HepG2 (cell line): ENCODE measurements around the gene TULP4. TPM values are rescaled to one million over a fixed set of nuclear protein-coding genes. Genes with fewer than 3 reads are reported as not detected.

Experiments
- ATRX ChIP-seq: sonication (generic); formaldehyde crosslinking; IDR thresholded peaks from 2 replicates; pipeline ENCODE4 v1.4.0; 2020; ENCODE audit warnings: missing genetic modification reagents, borderline replicate concordance
- CREM ChIP-seq, 2 experiments: sonication (generic) in 1 of 2; formaldehyde crosslinking in 1 of 2; IDR thresholded peaks; 2 replicates each; pipeline versions ENCODE4 v1.4.0 to v1.6.1; 2016 to 2020; ENCODE audit warnings: antibody characterized with exemption in 1 of 2, mild to moderate bottlenecking in 1 of 2, missing genetic modification reagents in 1 of 2
- FOXJ3 ChIP-seq: sonication (generic); formaldehyde crosslinking; IDR thresholded peaks from 2 replicates; pipeline ENCODE4 v1.4.0; 2020; ENCODE audit warnings: missing genetic modification reagents, mild to moderate bottlenecking, borderline replicate concordance
- GLI4 ChIP-seq: sonication (generic); formaldehyde crosslinking; IDR thresholded peaks from 2 replicates; pipeline ENCODE4 v1.5.1; 2020; ENCODE audit warnings: missing genetic modification reagents, mild to moderate bottlenecking, moderate library complexity, borderline replicate concordance
- GPN1 ChIP-seq: sonication (generic); formaldehyde crosslinking; IDR thresholded peaks from 2 replicates; pipeline ENCODE4 v1.5.1; 2020; ENCODE audit warnings: missing genetic modification reagents, borderline replicate concordance
- HES4 ChIP-seq: sonication (generic); formaldehyde crosslinking; IDR thresholded peaks from 2 replicates; pipeline ENCODE4 v1.9.0; 2021; ENCODE audit warnings: mild to moderate bottlenecking, missing genetic modification reagents, borderline replicate concordance
- HOXD1 ChIP-seq: sonication (generic); formaldehyde crosslinking; IDR thresholded peaks from 2 replicates; pipeline ENCODE4 v1.5.0; 2020; ENCODE audit warnings: missing genetic modification reagents
- NCOA1 ChIP-seq: sonication (generic); formaldehyde crosslinking; IDR thresholded peaks from 2 replicates; pipeline ENCODE4 v1.9.0; 2021; ENCODE audit warnings: missing genetic modification reagents
- POGK ChIP-seq: sonication (generic); formaldehyde crosslinking; conservative IDR thresholded peaks from 2 replicates; pipeline ENCODE4 v1.8.0; 2022; ENCODE audit warnings: mild to moderate bottlenecking, moderate library complexity, missing genetic modification reagents
- SMAD1 ChIP-seq: sonication (generic); formaldehyde crosslinking; IDR thresholded peaks from 2 replicates; pipeline ENCODE4 v1.4.0; 2020; ENCODE audit warnings: missing genetic modification reagents, low read depth, mild to moderate bottlenecking, borderline replicate concordance
- SNAI1 ChIP-seq: sonication (generic); formaldehyde crosslinking; IDR thresholded peaks from 2 replicates; pipeline ENCODE4 v1.5.0; 2020; ENCODE audit warnings: mild to moderate bottlenecking, missing genetic modification reagents, borderline replicate concordance
- SP4 ChIP-seq: sonication (generic); formaldehyde crosslinking; IDR thresholded peaks from 2 replicates; pipeline ENCODE4 v1.8.1; 2023; ENCODE audit warnings: mild to moderate bottlenecking, missing genetic modification reagents
- ZNF607 ChIP-seq: sonication (generic); formaldehyde crosslinking; IDR thresholded peaks from 2 replicates; pipeline ENCODE4 v1.5.1; 2020; ENCODE audit warnings: missing genetic modification reagents, mild to moderate bottlenecking, borderline replicate concordance
- ZNF883 ChIP-seq: sonication (generic); formaldehyde crosslinking; IDR thresholded peaks from 2 replicates; pipeline ENCODE4 v1.5.1; 2020; ENCODE audit warnings: mild to moderate bottlenecking, missing genetic modification reagents; ENCODE audit errors: not compliant biosample characterization
- ZSCAN31 ChIP-seq: sonication (generic); formaldehyde crosslinking; IDR thresholded peaks from 2 replicates; pipeline ENCODE4 v1.5.0; 2020; ENCODE audit warnings: low read depth, mild to moderate bottlenecking, missing genetic modification reagents
- polyA plus RNA-seq, 8 experiments: library from polyadenylated mRNA; depleted of rRNA in 3 of 8; stranded (reverse) in 7 of 8; unstranded in 1 of 8; fragments of >200 nt; fragmentation: Illumina TruSeq in 4 of 8; extraction: Trizol in 4 of 8; gene quantifications; 2 replicates each; pipeline versions ENCODE4 v1.2.1 to v1.2.3, GENCODE V29; 2011 to 2016; ENCODE audit warnings: low read depth in 4 of 8, missing spikeins in 1 of 8, mixed read lengths in 1 of 8; ENCODE audit not compliant: insufficient read depth in 1 of 8
- total RNA-seq, 5 experiments: library from RNA; depleted of rRNA; stranded (reverse); fragments of >200 nt; fragmentation: Illumina TruSeq; extraction: Trizol; gene quantifications; 2 replicates each; pipeline ENCODE4 v1.2.3, GENCODE V29; 2016; ENCODE audit warnings: low read depth in 1 of 5
- TF ChIP-seq, protein P1 (sequence below): conservative IDR thresholded peaks from 2 replicates; pipeline ENCODE4 v1.6.1; 2018; ENCODE audit warnings: missing genetic modification reagents
- TF ChIP-seq, protein P2 (sequence below): sonication (generic); formaldehyde crosslinking; IDR thresholded peaks from 2 replicates; pipeline ENCODE4 v1.5.0; 2020; ENCODE audit warnings: mild to moderate bottlenecking, missing genetic modification reagents
- TF ChIP-seq, protein P3 (sequence below): sonication (generic); formaldehyde crosslinking; conservative IDR thresholded peaks from 2 replicates; pipeline ENCODE4 v1.4.0; 2020; ENCODE audit warnings: mild to moderate bottlenecking, missing genetic modification reagents, moderate library complexity

TULP4 gene
- total and polyA plus RNA-seq, 2 of the 13 experiments (the other 11 are each of a cell fraction or from before 2014, with no cell fraction given), result 21.1 to 122 TPM

- no peak for TF ChIP-seq FOXJ3 (CRISPR knock-in tag)
- 0 out of 2 replicates have a peak, but pooled peaks have one; percentile 41 for TF ChIP-seq HOXD1 (CRISPR knock-in tag)
- TF ChIP-seq ZNF883 (CRISPR knock-in tag), result no peak
- TF ChIP-seq SMAD1, result peak; percentile 97; the same call in 1 of the 2 replicates
- no peak for TF ChIP-seq GPN1
- peak; percentile 73; the same call in 1 of the 2 replicates for TF ChIP-seq POGK (CRISPR knock-in tag)
- TF ChIP-seq, protein P1, sequence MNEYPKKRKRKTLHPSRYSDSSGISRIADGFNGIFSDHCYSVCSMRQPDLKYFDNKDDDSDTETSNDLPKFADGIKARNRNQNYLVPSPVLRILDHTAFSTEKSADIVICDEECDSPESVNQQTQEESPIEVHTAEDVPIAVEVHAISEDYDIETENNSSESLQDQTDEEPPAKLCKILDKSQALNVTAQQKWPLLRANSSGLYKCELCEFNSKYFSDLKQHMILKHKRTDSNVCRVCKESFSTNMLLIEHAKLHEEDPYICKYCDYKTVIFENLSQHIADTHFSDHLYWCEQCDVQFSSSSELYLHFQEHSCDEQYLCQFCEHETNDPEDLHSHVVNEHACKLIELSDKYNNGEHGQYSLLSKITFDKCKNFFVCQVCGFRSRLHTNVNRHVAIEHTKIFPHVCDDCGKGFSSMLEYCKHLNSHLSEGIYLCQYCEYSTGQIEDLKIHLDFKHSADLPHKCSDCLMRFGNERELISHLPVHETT, result peak; percentile 57; the same call in 1 of the 2 replicates
- TF ChIP-seq, protein P2, sequence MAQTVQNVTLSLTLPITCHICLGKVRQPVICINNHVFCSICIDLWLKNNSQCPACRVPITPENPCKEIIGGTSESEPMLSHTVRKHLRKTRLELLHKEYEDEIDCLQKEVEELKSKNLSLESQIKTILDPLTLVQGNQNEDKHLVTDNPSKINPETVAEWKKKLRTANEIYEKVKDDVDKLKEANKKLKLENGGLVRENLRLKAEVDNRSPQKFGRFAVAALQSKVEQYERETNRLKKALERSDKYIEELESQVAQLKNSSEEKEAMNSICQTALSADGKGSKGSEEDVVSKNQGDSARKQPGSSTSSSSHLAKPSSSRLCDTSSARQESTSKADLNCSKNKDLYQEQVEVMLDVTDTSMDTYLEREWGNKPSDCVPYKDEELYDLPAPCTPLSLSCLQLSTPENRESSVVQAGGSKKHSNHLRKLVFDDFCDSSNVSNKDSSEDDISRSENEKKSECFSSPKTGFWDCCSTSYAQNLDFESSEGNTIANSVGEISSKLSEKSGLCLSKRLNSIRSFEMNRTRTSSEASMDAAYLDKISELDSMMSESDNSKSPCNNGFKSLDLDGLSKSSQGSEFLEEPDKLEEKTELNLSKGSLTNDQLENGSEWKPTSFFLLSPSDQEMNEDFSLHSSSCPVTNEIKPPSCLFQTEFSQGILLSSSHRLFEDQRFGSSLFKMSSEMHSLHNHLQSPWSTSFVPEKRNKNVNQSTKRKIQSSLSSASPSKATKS (CRISPR knock-in tag), result no peak
- no peak for TF ChIP-seq NCOA1 (CRISPR knock-in tag)
- TF ChIP-seq CREM (IDR thresholded peaks at IDR 0.05), result no peak
- TF ChIP-seq CREM (CRISPR knock-in tag; IDR thresholded peaks at IDR 0.05), result no peak
- peak; percentile 71; the same call in 1 of the 2 replicates for TF ChIP-seq ZNF607 (CRISPR knock-in tag)
- peak; percentile 27; the same call in 1 of the 2 replicates for TF ChIP-seq ZSCAN31 (CRISPR knock-in tag)
- no peak for TF ChIP-seq SNAI1
- no peak for TF ChIP-seq ATRX (CRISPR knock-in tag)
- TF ChIP-seq, protein P3, sequence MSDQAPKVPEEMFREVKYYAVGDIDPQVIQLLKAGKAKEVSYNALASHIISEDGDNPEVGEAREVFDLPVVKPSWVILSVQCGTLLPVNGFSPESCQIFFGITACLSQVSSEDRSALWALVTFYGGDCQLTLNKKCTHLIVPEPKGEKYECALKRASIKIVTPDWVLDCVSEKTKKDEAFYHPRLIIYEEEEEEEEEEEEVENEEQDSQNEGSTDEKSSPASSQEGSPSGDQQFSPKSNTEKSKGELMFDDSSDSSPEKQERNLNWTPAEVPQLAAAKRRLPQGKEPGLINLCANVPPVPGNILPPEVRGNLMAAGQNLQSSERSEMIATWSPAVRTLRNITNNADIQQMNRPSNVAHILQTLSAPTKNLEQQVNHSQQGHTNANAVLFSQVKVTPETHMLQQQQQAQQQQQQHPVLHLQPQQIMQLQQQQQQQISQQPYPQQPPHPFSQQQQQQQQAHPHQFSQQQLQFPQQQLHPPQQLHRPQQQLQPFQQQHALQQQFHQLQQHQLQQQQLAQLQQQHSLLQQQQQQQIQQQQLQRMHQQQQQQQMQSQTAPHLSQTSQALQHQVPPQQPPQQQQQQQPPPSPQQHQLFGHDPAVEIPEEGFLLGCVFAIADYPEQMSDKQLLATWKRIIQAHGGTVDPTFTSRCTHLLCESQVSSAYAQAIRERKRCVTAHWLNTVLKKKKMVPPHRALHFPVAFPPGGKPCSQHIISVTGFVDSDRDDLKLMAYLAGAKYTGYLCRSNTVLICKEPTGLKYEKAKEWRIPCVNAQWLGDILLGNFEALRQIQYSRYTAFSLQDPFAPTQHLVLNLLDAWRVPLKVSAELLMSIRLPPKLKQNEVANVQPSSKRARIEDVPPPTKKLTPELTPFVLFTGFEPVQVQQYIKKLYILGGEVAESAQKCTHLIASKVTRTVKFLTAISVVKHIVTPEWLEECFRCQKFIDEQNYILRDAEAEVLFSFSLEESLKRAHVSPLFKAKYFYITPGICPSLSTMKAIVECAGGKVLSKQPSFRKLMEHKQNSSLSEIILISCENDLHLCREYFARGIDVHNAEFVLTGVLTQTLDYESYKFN (CRISPR knock-in tag), result 0 out of 2 replicates have a peak, but pooled peaks have one; percentile 11
- TF ChIP-seq SP4, result no peak
- peak; percentile 87 for TF ChIP-seq HES4 (CRISPR knock-in tag)
- 0 out of 2 replicates have a peak, but pooled peaks have one; percentile 49 for TF ChIP-seq GLI4 (CRISPR knock-in tag)
Observed at GRCh38 chr6:158536891-158537798, 224.9 kb downstream of the TULP4 start (continued).
